OCI-LY7 (cell line): ENCODE results near the gene TRDN.
"Not testable (repeated sequence)": the region's sequence is repeated elsewhere in the genome, so short reads cannot be mapped to it uniquely, and the experiment has no call there.

Experiments used
- EZH2phosphoT487 ChIP-seq: fragments of 200-600 bp; sonication (generic); IDR thresholded peaks from 2 replicates; pipeline ENCODE4 v1.6.1; 2018; ENCODE audit warnings: low read depth, borderline replicate concordance, mild to moderate bottlenecking, mixed run types, antibody characterized with exemption, low read length, moderate library complexity, mixed read lengths
- TF ChIP-seq, protein P1 (sequence below): fragments of 200-600 bp; sonication (generic); conservative IDR thresholded peaks from 2 replicates; pipeline ENCODE4 v1.5.1; 2014; ENCODE audit warnings: mild to moderate bottlenecking, antibody characterized with exemption, low read length, moderate library complexity, mixed read lengths

DNA sequence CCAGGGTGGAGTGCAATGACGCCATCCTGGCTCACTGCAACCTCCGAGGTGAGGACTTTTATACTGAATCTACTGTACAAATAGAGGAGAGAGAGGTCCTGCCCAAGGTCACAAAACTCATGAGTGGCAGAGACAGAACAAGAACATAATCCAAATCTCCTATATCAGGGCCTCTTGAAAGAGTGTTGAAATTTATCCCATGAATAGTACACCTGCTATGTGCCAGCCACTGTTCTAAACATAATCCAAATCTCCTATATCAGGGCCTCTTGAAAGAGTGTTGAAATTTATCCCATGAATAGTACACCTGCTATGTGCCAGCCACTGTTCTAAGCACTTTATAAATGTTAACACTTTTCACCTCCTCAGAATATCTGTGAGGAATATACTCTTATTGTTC lies 409.0 kb downstream of the TRDN start:
- TF ChIP-seq, protein P1, sequence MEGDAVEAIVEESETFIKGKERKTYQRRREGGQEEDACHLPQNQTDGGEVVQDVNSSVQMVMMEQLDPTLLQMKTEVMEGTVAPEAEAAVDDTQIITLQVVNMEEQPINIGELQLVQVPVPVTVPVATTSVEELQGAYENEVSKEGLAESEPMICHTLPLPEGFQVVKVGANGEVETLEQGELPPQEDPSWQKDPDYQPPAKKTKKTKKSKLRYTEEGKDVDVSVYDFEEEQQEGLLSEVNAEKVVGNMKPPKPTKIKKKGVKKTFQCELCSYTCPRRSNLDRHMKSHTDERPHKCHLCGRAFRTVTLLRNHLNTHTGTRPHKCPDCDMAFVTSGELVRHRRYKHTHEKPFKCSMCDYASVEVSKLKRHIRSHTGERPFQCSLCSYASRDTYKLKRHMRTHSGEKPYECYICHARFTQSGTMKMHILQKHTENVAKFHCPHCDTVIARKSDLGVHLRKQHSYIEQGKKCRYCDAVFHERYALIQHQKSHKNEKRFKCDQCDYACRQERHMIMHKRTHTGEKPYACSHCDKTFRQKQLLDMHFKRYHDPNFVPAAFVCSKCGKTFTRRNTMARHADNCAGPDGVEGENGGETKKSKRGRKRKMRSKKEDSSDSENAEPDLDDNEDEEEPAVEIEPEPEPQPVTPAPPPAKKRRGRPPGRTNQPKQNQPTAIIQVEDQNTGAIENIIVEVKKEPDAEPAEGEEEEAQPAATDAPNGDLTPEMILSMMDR, result not testable (repeated sequence)
- not testable (repeated sequence) for TF ChIP-seq EZH2phosphoT487
